Inflammatory macrophage treated with lipopolysaccharide for 1 hour (primary cell): ENCODE results near the gene USP3.

ENCODE experiments used
- DNase-seq, 2 donors: peaks; one replicate each; pipeline ENCODE4 v3.0.0-alpha.2; 2020 to 2022

The USP3 gene

GRCh38 chr15:63499175-63499549 is 5.2 kb upstream of the USP3 start:
- DNase-seq: no peak

DNA sequence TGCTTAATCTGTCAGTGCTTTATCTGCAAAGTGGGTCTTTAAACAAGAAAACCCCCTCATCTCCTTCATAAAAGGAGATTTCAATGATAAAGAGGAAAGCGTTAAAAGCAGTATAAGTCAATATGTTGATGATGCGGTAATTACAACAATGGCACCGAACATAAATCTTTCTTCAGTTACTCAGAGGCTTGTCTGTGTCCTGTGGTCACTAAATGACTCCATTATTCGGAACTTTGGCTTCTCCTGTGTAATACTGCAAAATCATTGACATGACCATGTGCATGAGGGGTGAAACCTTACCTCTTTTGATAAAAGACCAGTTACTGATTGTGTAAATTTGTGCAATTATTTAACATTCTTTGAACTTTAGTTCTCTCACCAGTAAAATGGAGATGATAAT is 4.8 kb upstream of the USP3 start:
- DNase-seq: no peak

- peak in 1 of 2 donors; percentile 83 for DNase-seq
These were observed 3.8 kb upstream of the USP3 start for GRCh38 chr15:63500265-63501250.

DNA sequence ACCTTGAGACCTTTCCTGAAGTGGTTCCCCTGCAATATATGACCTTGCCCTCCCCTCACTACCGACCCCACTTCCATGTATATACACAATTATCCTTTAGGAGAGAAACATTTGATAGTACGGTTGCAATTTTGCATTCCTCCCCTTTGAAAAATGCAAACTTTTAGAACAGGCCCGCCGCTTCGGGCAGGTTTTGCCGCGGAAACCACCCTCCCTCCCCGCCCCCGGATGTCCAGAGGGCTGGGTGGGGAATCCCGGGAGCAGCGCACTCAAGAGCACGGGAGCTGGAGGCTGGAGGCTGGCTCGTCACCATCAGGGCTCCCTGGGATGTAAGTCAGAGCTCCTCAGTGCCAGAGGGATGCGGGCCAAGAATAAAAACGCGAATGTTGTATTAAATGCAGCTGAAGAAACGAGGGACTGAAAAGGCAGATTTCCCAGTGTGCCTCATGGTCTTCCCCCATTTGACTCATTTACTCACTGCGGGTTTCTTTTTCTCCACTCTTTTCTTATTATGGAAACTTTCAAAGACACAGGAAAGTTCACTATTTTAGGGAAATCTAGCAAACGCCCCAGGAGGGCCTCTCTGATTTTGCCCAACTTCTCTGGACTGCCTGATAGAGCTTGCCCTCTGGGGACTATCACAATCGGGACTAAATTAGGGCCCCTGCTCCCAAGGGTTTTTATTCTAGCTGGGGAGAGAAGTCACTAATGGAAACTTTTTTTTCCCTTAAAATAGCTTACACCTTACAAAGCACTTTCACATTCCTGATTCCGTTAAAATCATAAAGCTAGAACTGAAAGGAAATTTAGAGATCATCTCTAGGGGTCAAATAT is 2.9 kb upstream of the USP3 start:
- peak; percentile 81 to 94 for DNase-seq

- DNase-seq: peak; percentile 80 to 86
These were observed 2.1 kb upstream of the USP3 start for GRCh38 chr15:63502137-63502766.

DNA sequence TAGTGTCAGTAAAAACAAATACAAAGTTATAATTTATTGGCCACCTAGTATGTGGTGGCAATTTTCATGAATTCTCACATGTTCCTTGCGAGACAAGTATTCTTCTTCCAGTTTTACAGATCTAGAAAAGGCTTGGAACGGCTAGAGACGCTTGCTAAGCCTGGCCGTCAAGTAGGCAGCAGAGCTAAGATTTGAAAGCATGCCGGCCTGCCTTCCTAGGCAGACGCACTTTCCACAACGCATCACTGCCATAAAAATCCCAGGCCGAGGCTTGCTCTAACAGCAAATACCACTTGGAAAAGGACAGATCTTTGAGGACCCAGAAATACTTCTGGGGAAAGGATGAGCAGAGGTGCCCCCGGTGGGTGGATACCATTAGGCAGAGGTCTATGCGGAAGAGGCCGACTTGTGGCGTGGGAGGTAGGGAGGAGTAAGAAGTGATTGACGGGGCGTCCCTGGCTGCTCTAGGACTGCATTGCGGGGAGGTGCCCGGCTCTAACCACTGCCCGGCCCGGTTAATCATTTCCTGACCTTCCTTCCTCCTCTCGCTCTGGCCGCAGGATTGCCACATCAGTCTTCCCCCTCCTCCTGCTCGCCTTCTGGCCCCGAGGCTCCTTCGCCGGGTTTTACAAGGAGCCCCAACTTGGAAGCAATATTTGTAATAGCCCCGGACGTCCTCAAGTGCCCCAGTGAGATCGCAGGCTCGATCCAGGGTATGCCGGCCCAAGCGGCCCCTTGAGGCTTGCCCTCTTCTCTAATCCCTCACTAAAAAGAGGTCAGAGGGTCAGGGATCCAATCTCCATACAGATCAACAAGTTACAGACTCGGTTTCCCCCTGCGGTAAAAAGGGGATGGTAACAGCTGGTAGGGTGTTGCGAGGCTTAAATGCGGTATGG is 1.3 kb upstream of the USP3 start:
- DNase-seq: peak; percentile 95 to 99

DNA sequence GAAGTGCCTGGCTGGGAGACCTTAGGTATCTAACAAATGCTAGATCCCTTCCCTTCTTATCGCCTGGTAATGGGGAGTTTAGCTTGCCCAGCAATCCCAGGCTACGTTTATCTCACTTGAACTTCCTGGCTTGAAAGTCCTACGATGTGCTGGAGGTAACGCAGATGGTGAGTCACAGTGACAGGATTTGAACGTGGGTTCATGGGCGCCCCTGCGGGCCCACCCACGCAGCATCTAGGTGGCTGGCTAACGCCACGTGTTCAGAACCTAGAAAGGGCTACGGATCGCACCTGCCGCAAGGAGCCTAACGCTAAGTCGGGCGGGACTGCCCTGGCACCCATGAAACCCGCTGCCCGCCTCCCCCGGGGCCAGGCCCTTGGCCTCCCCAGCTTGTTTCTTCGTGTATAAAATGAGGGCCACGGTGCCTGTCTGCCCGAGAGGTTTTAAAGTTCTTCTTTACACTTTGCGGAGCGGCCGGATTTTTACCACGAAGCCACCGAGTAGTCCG is 600 bp upstream of the USP3 start:
- peak; percentile 75 to 81 for DNase-seq

GRCh38 chr15:63504979-63505841 is 817 bp downstream of the USP3 start:
- DNase-seq: peak in 1 of 2 donors; percentile 52

DNA sequence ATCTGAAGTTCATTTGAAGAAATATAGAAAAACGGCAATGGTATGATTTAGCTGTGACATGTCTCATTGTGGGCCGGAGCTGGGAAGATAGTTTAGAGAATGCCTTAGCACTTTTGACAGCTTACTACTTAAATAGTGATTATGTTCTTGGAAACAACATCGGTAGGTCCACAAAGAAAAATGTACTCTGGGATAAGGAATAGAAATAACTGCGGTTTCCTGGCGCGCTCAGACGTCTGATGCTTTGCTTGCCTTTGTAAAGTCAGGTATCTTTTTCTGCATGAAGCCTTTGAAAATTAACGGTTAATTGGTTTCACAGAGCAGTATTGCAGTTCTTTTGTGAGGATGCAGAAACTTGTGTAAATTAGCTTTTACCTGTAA is 1.4 kb downstream of the USP3 start:
- DNase-seq: no peak

DNA sequence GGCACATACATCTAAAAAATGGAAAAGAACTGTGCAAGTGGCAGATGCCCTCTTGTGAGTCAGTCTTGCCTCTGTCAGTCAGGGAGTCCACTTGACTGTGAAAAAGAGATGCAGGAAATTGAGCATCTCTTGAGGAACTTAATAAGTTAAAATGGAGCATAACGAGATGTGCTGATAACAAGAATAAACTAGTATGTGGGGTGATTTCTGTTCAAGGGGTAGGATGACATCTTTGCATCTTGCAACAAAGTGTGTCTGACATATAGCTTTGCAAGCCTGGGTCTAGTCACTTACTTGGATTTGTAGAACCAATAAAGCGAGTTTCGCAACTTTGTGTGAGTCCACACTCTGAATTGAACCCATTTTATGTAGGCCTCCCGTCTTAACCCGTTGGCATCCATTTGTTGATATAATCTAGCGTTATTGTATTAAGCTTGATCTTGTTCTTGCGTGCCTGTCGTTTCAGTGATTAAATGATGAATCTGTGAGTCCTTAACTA is 2.2 kb downstream of the USP3 start:
- peak in 1 of 2 donors; percentile 37 for DNase-seq

DNA sequence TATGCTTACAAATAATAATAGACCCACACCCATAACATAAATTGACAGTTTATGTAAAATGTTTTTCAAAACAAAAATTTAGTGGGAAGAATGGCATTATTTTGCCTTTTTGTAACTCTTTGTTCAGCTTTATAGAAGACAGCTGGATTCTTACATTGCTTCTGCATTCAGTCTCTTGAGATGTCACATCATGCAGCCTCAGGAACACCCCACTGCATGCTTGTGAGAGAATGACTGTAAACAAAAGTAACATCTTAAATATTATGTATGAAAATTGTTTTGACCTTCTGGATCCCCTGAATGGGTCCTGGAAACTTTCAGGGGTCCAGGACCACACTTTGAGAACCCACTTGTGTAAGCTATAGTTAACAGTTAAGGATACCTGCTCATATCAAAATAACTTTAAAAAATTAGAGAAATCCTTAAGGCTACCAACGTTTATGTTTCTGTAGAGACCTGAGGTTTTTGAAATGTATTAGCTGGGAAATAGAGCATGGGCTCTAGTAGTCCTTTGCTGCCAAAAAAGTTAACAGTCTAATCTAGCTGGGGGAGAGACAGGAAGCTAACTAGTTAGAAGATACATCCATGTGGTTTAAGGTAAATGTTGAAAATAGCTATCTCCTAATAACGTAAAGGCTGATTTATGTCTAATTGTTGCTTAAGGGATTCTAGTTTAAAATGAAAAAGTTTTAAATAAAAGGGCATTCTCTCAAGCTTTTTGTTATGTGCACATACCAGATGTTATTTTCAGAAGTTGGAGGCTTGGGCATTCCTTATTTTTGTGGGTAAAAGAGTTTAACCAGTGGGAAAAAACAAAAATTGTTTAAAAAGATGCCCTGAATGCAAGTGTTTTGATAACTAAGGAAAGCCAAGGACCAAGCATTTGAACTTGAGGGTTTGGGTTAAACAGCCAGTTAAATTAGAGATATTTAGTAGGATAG is 3.8 kb downstream of the USP3 start:
- no peak for DNase-seq

DNA sequence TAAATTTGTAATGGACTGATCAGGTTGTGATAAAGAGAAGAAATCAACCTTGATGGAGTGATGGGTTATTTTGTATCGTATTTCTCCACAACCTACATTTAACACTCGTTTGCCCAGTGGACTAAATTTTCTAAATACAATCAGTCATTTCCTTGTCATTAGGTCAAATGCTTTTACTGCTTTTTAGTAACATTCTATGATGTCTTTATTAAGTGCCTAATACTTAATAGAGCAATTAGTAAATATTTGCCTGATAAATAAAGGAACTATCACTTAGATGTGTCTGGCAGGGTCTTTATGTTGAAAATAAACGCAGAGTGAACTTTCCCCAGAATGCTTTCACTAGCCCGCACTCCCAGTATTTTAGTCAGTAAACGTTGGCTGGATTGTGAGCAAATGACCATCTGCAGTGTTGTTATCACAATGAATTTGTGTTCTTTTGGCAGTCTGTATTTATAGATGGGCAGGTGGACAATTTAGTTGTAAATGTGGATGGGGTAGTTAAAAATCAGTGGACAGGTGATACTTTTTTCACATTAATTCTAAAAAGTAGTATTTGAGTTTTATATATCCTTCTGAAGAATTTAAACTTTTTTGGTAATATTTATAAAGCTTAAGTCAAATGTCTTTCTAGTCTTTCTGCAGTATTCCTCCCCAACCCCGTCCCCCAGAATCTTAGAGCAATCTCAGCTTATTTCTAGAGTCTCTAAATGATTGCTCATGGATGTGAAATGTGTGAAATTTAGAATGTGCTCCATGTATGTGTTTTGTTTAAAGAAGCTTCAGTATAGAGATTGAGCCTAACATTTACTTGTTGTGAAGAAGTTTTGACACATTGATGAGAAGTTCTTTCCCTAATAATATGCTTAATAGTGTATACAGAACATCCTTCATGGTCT is 4.9 kb downstream of the USP3 start:
- DNase-seq: no peak

DNA sequence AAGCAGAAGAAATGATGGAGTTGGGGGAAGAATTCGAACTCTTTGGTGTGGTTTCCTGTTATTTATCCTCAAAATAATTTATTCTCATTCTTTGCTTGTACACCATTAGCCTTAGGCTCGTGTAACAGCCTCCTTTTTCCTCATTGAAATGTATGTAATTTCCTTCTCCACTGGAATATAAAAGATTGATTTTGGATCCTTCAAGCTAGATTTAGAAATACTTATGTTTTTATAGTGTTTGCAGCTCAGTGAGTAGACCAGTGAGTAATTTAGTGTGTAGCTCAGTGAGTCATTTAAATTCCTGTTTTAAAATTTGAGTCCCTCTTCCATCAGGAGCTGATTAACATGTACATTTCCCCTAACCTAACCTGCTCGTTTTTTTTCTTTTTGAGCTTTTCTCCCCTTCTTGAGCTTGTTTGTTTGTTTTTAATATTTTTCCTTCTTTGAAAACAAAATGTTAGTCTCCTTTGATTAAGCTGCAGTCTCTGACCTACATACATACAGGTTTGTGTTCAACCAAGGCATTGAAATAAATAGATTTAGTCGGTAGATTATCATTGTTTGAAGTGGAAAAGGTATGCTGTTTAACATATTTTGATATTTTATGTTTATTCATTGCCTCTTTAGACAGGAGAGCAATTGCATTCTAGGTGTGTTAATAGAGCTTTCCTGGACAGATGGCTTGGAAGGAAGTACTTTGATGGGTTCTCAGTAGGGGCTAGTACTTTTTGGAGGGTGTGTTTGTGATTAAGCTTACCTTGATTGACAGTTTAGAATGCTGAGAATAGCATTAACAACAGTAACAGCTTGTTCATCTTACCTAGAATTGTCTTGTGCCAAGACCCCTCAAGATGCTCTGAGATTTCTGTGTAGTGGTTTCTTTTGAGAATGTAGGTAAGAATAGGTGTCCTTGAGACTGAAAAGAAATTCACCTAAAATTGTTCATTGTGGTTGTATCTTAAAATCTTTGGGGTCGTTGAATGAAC is 5.9 kb downstream of the USP3 start:
- DNase-seq: peak in 1 of 2 donors; percentile 41

DNA sequence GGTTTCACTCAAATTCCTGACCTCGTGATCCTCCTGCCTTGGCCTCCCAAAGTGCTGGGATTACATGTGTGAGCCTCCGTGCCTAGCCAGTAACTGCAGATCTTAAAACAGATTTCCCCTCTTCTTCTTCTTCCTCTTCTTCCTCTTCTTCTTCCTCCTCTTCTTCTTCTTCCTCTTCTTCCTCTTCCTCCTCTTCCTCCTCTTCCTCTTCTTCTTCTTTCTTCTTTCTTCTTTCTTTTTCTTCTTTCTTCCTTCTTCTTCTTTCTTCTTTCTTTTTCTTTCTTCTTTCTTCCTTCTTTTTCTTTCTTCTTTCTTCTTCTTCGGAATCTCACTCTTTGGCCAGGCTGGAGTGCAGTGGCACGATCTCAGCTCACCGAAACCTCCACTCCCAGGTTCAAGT is 7.8 kb downstream of the USP3 start:
- DNase-seq: no peak

GRCh38 chr15:63513271-63513670 is 8.9 kb downstream of the USP3 start:
- no peak for DNase-seq

- DNase-seq: no peak
These were observed 9.3 kb downstream of the USP3 start for GRCh38 chr15:63513728-63514127.

DNA sequence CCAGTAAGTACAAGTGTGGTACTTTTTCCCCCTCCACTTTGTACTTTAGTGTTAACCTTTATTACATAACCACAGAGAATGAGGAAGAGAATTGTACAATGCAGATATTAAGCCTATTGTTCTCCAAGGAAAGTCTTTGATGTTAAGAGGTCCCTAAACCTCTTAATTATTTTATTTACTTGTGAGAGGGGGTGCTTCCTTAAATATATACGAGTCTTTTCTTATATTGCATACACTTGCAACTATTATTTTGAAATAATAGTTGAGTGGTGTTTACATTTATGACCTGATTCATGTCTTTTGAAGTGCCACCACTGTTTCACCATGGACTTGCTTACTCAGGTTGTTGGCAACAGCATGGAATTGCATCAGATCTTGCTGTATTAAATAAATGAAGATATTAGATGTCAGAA is 10.1 kb downstream of the USP3 start:
- DNase-seq: peak; percentile 46 to 72
